GM12878 (cell line): Measurements from ENCODE around the gene ADGRV1. TPM values are rescaled to one million over a fixed set of nuclear protein-coding genes. Genes with fewer than 3 reads are reported as not detected.

Experiments used
- ATAC-seq: fragments of 200-7000 bp; cut with Tn5 transposase; 3 replicates; pipeline ENCODE4 v1.9.1; 2020; ENCODE audit warnings: mild to moderate bottlenecking, moderate library complexity
- BruUV-seq: library from RNA; stranded (reverse); fragments of 400-500 nt; replicated peaks from 2 replicates; lab custom pipeline; 2021; lab: Mats Ljungman, UMichigan
- CTCF ChIA-PET: fragments of 300-600 bp; sonication (Branson Sonifier 250); formaldehyde crosslinking; extraction: SDS; loops from one replicate; lab custom pipeline; 2021; ENCODE audit warnings: inconsistent platforms; lab: Yijun Ruan, JAX
- POLR2A ChIA-PET: fragments of 350-600 bp; formaldehyde crosslinking; extraction: SDS; loops from one replicate; lab custom pipeline; 2021; ENCODE audit warnings: inconsistent platforms; lab: Charles Lee
- RAD21 ChIA-PET: fragments of 300-600 bp; sonication (Branson Sonifier 250); formaldehyde crosslinking; loops from one replicate; lab custom pipeline; 2023; ENCODE audit warnings: antibody characterized with exemption; ENCODE audit not compliant: unreplicated experiment; lab: Charles Lee
- SMC1A ChIA-PET: fragments of 300-600 bp; sonication (Branson Sonifier 250); formaldehyde crosslinking; loops from one replicate; lab custom pipeline; 2023; ENCODE audit not compliant: unreplicated experiment, uncharacterized antibody; lab: Charles Lee
- DNase-seq: peaks from one replicate; pipeline ENCODE4 v3.0.0-alpha.2; 2011; ENCODE audit warnings: low read depth, low spot score
- FAIRE-seq: peaks from 3 replicates; lab custom pipeline; 2011; peaks lifted over from hg19 to GRCh38; lab: Jason Lieb, UNC
- H2AFZ ChIP-seq: 2 replicates; pipeline ENCODE4 v1.6.0; 2011; ENCODE audit warnings: low read depth, low read length, control low read depth; ENCODE audit not compliant: control insufficient read depth
- H3K27ac ChIP-seq: 2 replicates; pipeline ENCODE4 v1.5.1; 2011; ENCODE audit warnings: control low read depth; ENCODE audit not compliant: control insufficient read depth, insufficient read depth
- H3K27me3 ChIP-seq, 2 experiments: replicated peaks in 1 of 2; 2 replicates each; pipeline versions ENCODE4 v1.6.0 to v1.6.1; 2011; ENCODE audit warnings: low read length in 1 of 2; ENCODE audit not compliant: control insufficient read depth in 2 of 2, insufficient read depth in 2 of 2
- H3K36me3 ChIP-seq, 2 experiments: 2 replicates each; pipeline ENCODE4 v1.5.1; 2011; ENCODE audit warnings: low read length in 1 of 2; ENCODE audit not compliant: control insufficient read depth in 2 of 2, insufficient read depth in 2 of 2
- H3K4me1 ChIP-seq: 2 replicates; pipeline ENCODE4 v1.6.1; 2011; ENCODE audit warnings: mild to moderate bottlenecking, low read length, moderate library complexity, mixed read lengths; ENCODE audit not compliant: control insufficient read depth, insufficient read depth
- H3K4me2 ChIP-seq: 2 replicates; pipeline ENCODE4 v1.6.0; 2011; ENCODE audit warnings: control low read depth; ENCODE audit not compliant: control insufficient read depth, insufficient read depth
- H3K4me3 ChIP-seq: fragments of 200-600 bp; sonication (generic); 2 replicates; pipeline ENCODE4 v1.5.1; 2016
- H3K79me2 ChIP-seq: 2 replicates; pipeline ENCODE4 v1.6.0; 2011; ENCODE audit warnings: low read length; ENCODE audit not compliant: control insufficient read depth, insufficient read depth
- H3K9ac ChIP-seq: 2 replicates; pipeline ENCODE4 v1.8.0; 2011; ENCODE audit warnings: low read length, control low read depth, mixed read lengths; ENCODE audit not compliant: control insufficient read depth, insufficient read depth
- H3K9me3 ChIP-seq: replicated peaks from 3 replicates; pipeline ENCODE4 v1.5.1; 2011; ENCODE audit warnings: mild to moderate bottlenecking, low read length; ENCODE audit not compliant: control insufficient read depth, insufficient read depth
- H4K20me1 ChIP-seq: 2 replicates; pipeline ENCODE4 v1.6.0; 2011; ENCODE audit not compliant: control insufficient read depth, insufficient read depth
- TARDBP ChIP-seq: IDR thresholded peaks from 2 replicates; pipeline ENCODE4 v1.6.1; 2016; ENCODE audit warnings: borderline replicate concordance
- in situ Hi-C: fragments of 300-500 bp; cut with MboI; formaldehyde crosslinking; loops from 9 replicates; pipeline ENCODE4 v1.14.3; 2018; ENCODE audit warnings: mixed read lengths
- intact Hi-C: fragments of 100-400 bp; cut with micrococcal nuclease; formaldehyde crosslinking; loops from one replicate; pipeline ENCODE4 v1.14.2; 2022; ENCODE audit not compliant: unreplicated experiment
- polyA plus RNA-seq, 11 experiments: library from polyadenylated mRNA; depleted of rRNA in 4 of 11; unstranded in 6 of 11; stranded (reverse) in 5 of 11; fragments of >200 nt; fragmentation: Nextera tagmentation in 4 of 11; fragmentation: Illumina TruSeq in 1 of 11; extraction: Ambion mirVana in 4 of 11; extraction: Trizol in 1 of 11; gene quantifications; 1 replicate in 1 of 11; 2 replicates in 10 of 11; pipeline versions ENCODE4 v1.2.1 to v1.2.3, GENCODE V29; 2011 to 2016; ENCODE audit warnings: inconsistent platforms in 2 of 11, missing spikeins in 2 of 11, low read depth in 1 of 11
- total RNA-seq, 4 experiments: library from RNA; depleted of rRNA in 3 of 4; stranded (reverse); fragments of >200 nt in 3 of 4; fragmentation: Illumina TruSeq in 1 of 4; extraction: Trizol in 1 of 4; gene quantifications; 2 replicates each; pipeline versions ENCODE4 v1.2.1 to v1.2.3, GENCODE V29; 2013 to 2021
- TF ChIP-seq, protein P1 (sequence below): fragments of 450-650 bp; IDR thresholded peaks from 2 replicates; pipeline ENCODE4 v1.6.1; 2018; ENCODE audit warnings: mild to moderate bottlenecking, low read depth, moderate library complexity; ENCODE audit not compliant: partially characterized antibody
- TF ChIP-seq, protein P2 (sequence below): fragments of 450-650 bp; IDR thresholded peaks from 2 replicates; pipeline ENCODE4 v1.6.1; 2014; ENCODE audit warnings: mild to moderate bottlenecking

The ADGRV1 gene
- total and polyA plus RNA-seq, 10 of the 15 experiments (the other 5 are each of a cell fraction or from before 2014, with no cell fraction given), result 0.04 to 8.1 (median 0.16) TPM; not detected in 1

DNA sequence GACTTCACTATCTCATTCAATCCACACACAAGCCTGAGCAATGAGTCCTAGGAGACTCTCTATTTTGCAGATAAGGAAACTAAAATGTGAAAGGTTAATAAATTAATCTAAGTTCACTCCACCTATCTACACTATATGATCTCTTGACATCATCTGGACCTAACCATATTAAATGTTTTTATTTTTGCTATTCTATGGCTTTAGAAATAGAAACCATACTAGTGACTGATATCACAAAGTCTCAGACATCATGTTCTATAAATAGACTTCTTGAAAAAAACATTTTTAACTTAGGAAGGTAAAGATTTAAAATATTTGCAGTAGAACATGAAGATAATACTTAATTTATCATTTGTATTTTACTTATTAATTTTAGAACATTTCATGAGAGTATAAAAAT, 9.4 kb upstream of the ADGRV1 start:
- Histone ChIP-seq H3K4me3 (no peak overlapping the region), H2AFZ (no peak overlapping the region), H4K20me1 (no peaks in the 10 kb centered on the region), H3K27ac (no peak overlapping the region), H3K79me2 (no peaks in the 10 kb centered on the region), H3K4me1 (no peaks in the 10 kb centered on the region), H3K9me3 (no peaks in the 10 kb centered on the region), H3K36me3 (no peaks in the 10 kb centered on the region), H3K9ac (no peak overlapping the region), H3K27me3 (no peaks in the 10 kb centered on the region; a peak in 2 of 4 replicates), H3K4me2 (no peak overlapping the region)
- intact Hi-C loops (no loop called here), in situ Hi-C loops (no loop called here)
- CTCF ChIA-PET, result interaction anchor here (1.4 kb wide), 1 partner anchor 109 kb away, joined by 6 read pairs; no protein-coding TSS in a partner anchor
- POLR2A ChIA-PET, result no interaction called here
- TF ChIP-seq, protein P1, sequence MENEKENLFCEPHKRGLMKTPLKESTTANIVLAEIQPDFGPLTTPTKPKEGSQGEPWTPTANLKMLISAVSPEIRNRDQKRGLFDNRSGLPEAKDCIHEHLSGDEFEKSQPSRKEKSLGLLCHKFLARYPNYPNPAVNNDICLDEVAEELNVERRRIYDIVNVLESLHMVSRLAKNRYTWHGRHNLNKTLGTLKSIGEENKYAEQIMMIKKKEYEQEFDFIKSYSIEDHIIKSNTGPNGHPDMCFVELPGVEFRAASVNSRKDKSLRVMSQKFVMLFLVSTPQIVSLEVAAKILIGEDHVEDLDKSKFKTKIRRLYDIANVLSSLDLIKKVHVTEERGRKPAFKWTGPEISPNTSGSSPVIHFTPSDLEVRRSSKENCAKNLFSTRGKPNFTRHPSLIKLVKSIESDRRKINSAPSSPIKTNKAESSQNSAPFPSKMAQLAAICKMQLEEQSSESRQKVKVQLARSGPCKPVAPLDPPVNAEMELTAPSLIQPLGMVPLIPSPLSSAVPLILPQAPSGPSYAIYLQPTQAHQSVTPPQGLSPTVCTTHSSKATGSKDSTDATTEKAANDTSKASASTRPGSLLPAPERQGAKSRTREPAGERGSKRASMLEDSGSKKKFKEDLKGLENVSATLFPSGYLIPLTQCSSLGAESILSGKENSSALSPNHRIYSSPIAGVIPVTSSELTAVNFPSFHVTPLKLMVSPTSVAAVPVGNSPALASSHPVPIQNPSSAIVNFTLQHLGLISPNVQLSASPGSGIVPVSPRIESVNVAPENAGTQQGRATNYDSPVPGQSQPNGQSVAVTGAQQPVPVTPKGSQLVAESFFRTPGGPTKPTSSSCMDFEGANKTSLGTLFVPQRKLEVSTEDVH, result no peak
- TF ChIP-seq TARDBP, result no peak
- TF ChIP-seq, protein P2, sequence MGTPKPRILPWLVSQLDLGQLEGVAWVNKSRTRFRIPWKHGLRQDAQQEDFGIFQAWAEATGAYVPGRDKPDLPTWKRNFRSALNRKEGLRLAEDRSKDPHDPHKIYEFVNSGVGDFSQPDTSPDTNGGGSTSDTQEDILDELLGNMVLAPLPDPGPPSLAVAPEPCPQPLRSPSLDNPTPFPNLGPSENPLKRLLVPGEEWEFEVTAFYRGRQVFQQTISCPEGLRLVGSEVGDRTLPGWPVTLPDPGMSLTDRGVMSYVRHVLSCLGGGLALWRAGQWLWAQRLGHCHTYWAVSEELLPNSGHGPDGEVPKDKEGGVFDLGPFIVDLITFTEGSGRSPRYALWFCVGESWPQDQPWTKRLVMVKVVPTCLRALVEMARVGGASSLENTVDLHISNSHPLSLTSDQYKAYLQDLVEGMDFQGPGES, result no peak
- FAIRE-seq (no peak), DNase-seq (no peak), ATAC-seq (no peak)
- SMC1A ChIA-PET, result no interaction called here
- RAD21 ChIA-PET, result no interaction called here
- BruUV-seq, result no TSS peak
